OCI-LY7 (cell line): ENCODE measurements around the gene S1PR5. TPM values are rescaled to one million over a fixed set of nuclear protein-coding genes. Genes with fewer than 3 reads are reported as not detected.
"Not testable (repeated sequence)": the region's sequence is repeated elsewhere in the genome, so short reads cannot be mapped to it uniquely, and the experiment has no call there.

Experiments used
- BruUV-seq: library from RNA; stranded (reverse); fragments of 400-500 nt; replicated peaks from 2 replicates; lab custom pipeline; 2021; lab: Mats Ljungman, UMichigan
- CTCF ChIA-PET: fragments of 300-600 bp; sonication (Branson Sonifier 250); formaldehyde crosslinking; loops from one replicate; lab custom pipeline; 2022; ENCODE audit warnings: antibody characterized with exemption; ENCODE audit not compliant: unreplicated experiment; lab: Charles Lee
- POLR2A ChIA-PET: fragments of 300-600 bp; sonication (Branson Sonifier 250); formaldehyde crosslinking; loops from one replicate; lab custom pipeline; 2022; ENCODE audit warnings: antibody characterized with exemption; lab: Charles Lee
- DNase-seq: peaks from one replicate; pipeline ENCODE4 v3.0.0-alpha.2; 2015; ENCODE audit warnings: low spot score
- H2AFZ ChIP-seq: fragments of 200-600 bp; sonication (generic), shearing (Covaris generic); 2 replicates; pipeline ENCODE4 v1.6.1; 2014; ENCODE audit warnings: mild to moderate bottlenecking, antibody characterized with exemption, low read length, moderate library complexity
- H3K27ac ChIP-seq: fragments of 200-600 bp; sonication (generic); 2 replicates; pipeline ENCODE4 v1.5.1; 2014; ENCODE audit warnings: mixed run types, low read depth, mild to moderate bottlenecking, moderate library complexity, low read length, inconsistent platforms; ENCODE audit not compliant: poor library complexity, severe bottlenecking
- H3K36me3 ChIP-seq: fragments of 200-600 bp; sonication (generic); 2 replicates; pipeline ENCODE4 v1.6.1; 2014; ENCODE audit warnings: mild to moderate bottlenecking, antibody characterized with exemption, low read length, moderate library complexity, mixed read lengths; ENCODE audit not compliant: insufficient read depth
- H3K4me1 ChIP-seq: fragments of 200-600 bp; sonication (generic); 2 replicates; pipeline ENCODE4 v1.5.1; 2014; ENCODE audit warnings: mild to moderate bottlenecking, low read length; ENCODE audit not compliant: insufficient read depth, poor library complexity, severe bottlenecking
- H3K4me2 ChIP-seq: fragments of 200-600 bp; sonication (generic); 2 replicates; pipeline ENCODE4 v1.6.1; 2014; ENCODE audit warnings: mild to moderate bottlenecking, low read length
- H3K4me3 ChIP-seq: fragments of 200-600 bp; sonication (generic); 2 replicates; pipeline ENCODE4 v1.5.1; 2014; ENCODE audit warnings: mild to moderate bottlenecking, low read depth, low read length; ENCODE audit not compliant: poor library complexity, severe bottlenecking
- H3K79me2 ChIP-seq: fragments of 200-600 bp; sonication (generic); 2 replicates; pipeline ENCODE4 v1.6.1; 2016; ENCODE audit warnings: low read depth, mild to moderate bottlenecking, low read length, moderate library complexity, mixed read lengths; ENCODE audit not compliant: insufficient read depth
- H3K9me2 ChIP-seq: fragments of 200-600 bp; sonication (generic); 2 replicates; pipeline ENCODE4 v1.6.1; 2016; ENCODE audit warnings: mild to moderate bottlenecking, low read length, mixed read lengths; ENCODE audit not compliant: insufficient read depth
- H3K9me3 ChIP-seq: fragments of 200-600 bp; sonication (generic); 2 replicates; pipeline ENCODE4 v1.6.1; 2014; ENCODE audit warnings: mild to moderate bottlenecking, mixed run types, low read length, mixed read lengths
- H4K20me1 ChIP-seq: fragments of 200-600 bp; sonication (generic); 2 replicates; pipeline ENCODE4 v1.6.1; 2014; ENCODE audit warnings: mild to moderate bottlenecking, antibody characterized with exemption, low read length, moderate library complexity, mixed read lengths; ENCODE audit not compliant: insufficient read depth
- CTCF ChIP-seq: fragments of 200-600 bp; sonication (generic); conservative IDR thresholded peaks from 2 replicates; pipeline ENCODE4 v1.5.1; 2014; ENCODE audit warnings: mild to moderate bottlenecking, antibody characterized with exemption, low read length, moderate library complexity, mixed read lengths
- EZH2phosphoT487 ChIP-seq: fragments of 200-600 bp; sonication (generic); IDR thresholded peaks from 2 replicates; pipeline ENCODE4 v1.6.1; 2018; ENCODE audit warnings: low read depth, borderline replicate concordance, mild to moderate bottlenecking, mixed run types, antibody characterized with exemption, low read length, moderate library complexity, mixed read lengths
- intact Hi-C: fragments of 100-400 bp; cut with micrococcal nuclease; formaldehyde crosslinking; loops from one replicate; pipeline ENCODE4 v1.10.0; 2022; ENCODE audit not compliant: unreplicated experiment
- total RNA-seq, 2 experiments: library from RNA; depleted of rRNA in 1 of 2; stranded (reverse); fragments of >200 nt in 1 of 2; shearing (Covaris generic) in 1 of 2; gene quantifications; 2 replicates each; pipeline ENCODE4 v1.2.3, GENCODE V29; 2014 to 2022

The S1PR5 gene
- total RNA-seq, 2 experiments from 2014 or later, result not detected

GRCh38 chr19:10533646-10534386 lies 16.6 kb upstream of the S1PR5 start:
- Histone ChIP-seq H3K4me2 (no peak overlapping the region), H3K27ac (no peak overlapping the region), H3K9me2 (no peaks in the 10 kb centered on the region), H3K79me2 (no peaks in the 10 kb centered on the region), H3K4me3 (no peak overlapping the region), H3K9me3 (no peaks in the 10 kb centered on the region), H4K20me1 (no peaks in the 10 kb centered on the region), H3K4me1 (no peaks in the 10 kb centered on the region), H3K36me3 (no peaks in the 10 kb centered on the region), H2AFZ (no peak overlapping the region)
- no peak for DNase-seq
- TF ChIP-seq EZH2phosphoT487 (no peak), CTCF (0 out of 2 replicates have a peak, but pooled peaks have one; percentile 28)
- ChIA-PET POLR2A (interaction anchor here (0.7 to 1.5 kb wide), 3 partner anchors 12 to 40 kb away, joined by 3 read pairs; no protein-coding TSS in a partner anchor), CTCF (interaction anchor here (0.6 kb wide), 1 partner anchor 138 kb away, joined by 9 read pairs; no protein-coding TSS in a partner anchor)
- no TSS peak for BruUV-seq
- intact Hi-C loops, result no loop called here

- Histone ChIP-seq H2AFZ (no peak overlapping the region), H3K9me3 (no peaks in the 10 kb centered on the region), H3K79me2 (no peaks in the 10 kb centered on the region), H3K4me3 (no peak overlapping the region), H4K20me1 (no peaks in the 10 kb centered on the region), H3K36me3 (no peaks in the 10 kb centered on the region), H3K4me2 (no peak overlapping the region), H3K27ac (no peak overlapping the region), H3K9me2 (no peaks in the 10 kb centered on the region), H3K4me1 (no peaks in the 10 kb centered on the region)
- no peak for TF ChIP-seq EZH2phosphoT487
- TF ChIP-seq CTCF, result no peak
- CTCF ChIA-PET, result no interaction called here
- no TSS peak for BruUV-seq
- no peak for DNase-seq
- intact Hi-C loops, result no loop called here
- POLR2A ChIA-PET, result interaction anchor here (0.7 kb wide), 1 partner anchor 9 kb away, joined by 4 read pairs; no protein-coding TSS in a partner anchor
Measured at GRCh38 chr19:10532457-10532856, 15.2 kb upstream of the S1PR5 start.

- H3K4me2 ChIP-seq, H3K27ac ChIP-seq, H3K36me3 ChIP-seq, intact Hi-C loops, H4K20me1 ChIP-seq, H3K4me3 ChIP-seq, H2AFZ ChIP-seq, CTCF ChIA-PET, H3K4me1 ChIP-seq, H3K9me3 ChIP-seq, H3K79me2 ChIP-seq, DNase-seq, BruUV-seq, H3K9me2 ChIP-seq: not testable (repeated sequence)
- POLR2A ChIA-PET, result interaction anchor here (0.7 kb wide), 1 partner anchor 13 kb away, joined by 4 read pairs; no protein-coding TSS in a partner anchor
Measured at GRCh38 chr19:10526887-10527286, 9.6 kb upstream of the S1PR5 start.
